ENCODE results near the gene CCDC138. TPM values are rescaled to one million over a fixed set of nuclear protein-coding genes. Genes with fewer than 3 reads are reported as not detected.
A peak's percentile ranks its signal among the peaks of the same experiment; 100 is the strongest.

CCDC138 gene
- total and polyA plus RNA-seq, 2 of the 13 experiments (the other 11 are each of a cell fraction or from before 2014, with no cell fraction given) = 5.6 to 32.5 TPM

DNA sequence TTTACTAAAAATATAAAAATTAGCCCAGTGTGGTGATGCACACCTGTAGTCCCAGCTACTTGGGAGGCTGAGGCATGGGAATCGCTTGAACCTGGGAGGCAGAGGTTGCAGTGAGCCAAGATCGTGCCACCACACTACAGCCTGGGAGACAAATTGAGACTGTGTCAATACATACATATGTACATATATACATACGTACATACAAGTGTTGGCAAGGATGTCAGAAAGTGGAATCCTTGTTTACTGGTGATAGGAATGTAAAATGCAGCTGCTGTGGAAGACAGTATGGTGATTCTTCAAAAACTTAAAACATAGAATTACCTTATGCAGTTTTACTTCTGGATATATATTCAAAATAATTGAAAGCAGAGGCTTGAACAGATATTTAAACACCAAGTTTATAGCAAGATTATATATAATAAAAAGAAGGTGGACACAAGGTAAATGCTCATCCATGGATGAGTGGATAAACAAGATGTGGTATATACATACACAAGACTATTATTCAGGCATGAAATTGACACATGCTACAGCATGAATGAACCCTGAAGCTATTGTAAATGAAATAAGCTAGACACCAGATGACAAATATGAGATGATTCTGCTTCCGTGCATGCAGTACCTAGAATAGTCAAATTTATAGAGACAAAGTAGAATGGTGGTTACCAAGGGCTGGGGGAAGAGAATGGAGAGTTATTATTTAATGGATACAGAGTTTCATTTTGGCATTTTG, 43.2 kb downstream of the CCDC138 start:
- no peaks in the 10 kb centered on the region; the same call in 1 of the 2 replicates for H3K9me3 ChIP-seq (ENCODE audit: low read length)
- CTCF ChIA-PET (ENCODE audit: low intra/inter-chr PET ratio, low total read pairs) = no interaction called here

DNA sequence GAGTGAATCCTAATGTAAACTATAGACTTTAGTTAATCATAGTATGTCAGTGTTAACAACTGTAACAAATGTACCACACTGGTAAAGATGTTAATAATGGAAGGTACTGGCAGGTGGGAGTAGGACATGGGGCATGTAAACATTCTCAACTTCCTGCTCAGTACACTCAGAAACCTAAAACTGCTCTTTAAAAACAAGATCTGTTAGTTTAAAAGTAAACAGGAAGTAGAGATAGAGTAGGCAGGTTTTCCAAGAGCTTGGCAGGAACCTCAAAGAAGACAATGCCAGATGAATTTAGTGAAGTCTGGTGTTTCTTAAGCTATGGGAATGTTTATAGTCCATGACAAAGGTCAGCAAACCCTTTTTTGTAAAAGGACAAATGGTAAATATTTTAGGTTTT, 46.6 kb downstream of the CCDC138 start:
- no peaks in the 10 kb centered on the region for H3K79me2 ChIP-seq (ENCODE audit: insufficient read depth, low read length)
- DNase-seq (ENCODE audit: low spot score) (peak; percentile 37), FAIRE-seq (no peak), ATAC-seq (peak; percentile 81)
- H3K36me3 ChIP-seq (replicated peaks in 1 of 2; ENCODE audit: control insufficient read depth in 1 of 2, insufficient read depth in 2 of 2, low read length in 2 of 2) = 0 out of 5 replicates have a peak, but pooled peaks cover 2 to 4% of the 10 kb centered on the region in 2 experiments
- no peak overlapping the region for H3K4me3 ChIP-seq (replicated peaks in 1 of 3; ENCODE audit: insufficient read depth in 1 of 3, low read depth in 2 of 3, low read length in 3 of 3)
- peak overlapping the region; percentile 33; the same call in 1 of the 2 replicates for H3K4me2 ChIP-seq (ENCODE audit: low read depth, low read length)
- peak overlapping the region; percentile 41 for H3K27ac ChIP-seq (ENCODE audit: extremely low read length, insufficient read depth, low read length)
- H2AFZ ChIP-seq (ENCODE audit: low read length) = peak overlapping the region; percentile 1
- H3K9me3 ChIP-seq (ENCODE audit: low read length) = peaks cover 10% of the 10 kb centered on the region; the same call in 1 of the 2 replicates
- in situ Hi-C loops (cut with HindIII; ENCODE audit: extremely low pct_ligation_motif_present, low pct_unique_long_range_greater_than_20kb) (no loop called here), intact Hi-C loops (cut with micrococcal nuclease; ENCODE audit: unreplicated experiment) (no loop called here)
- H3K9ac ChIP-seq (ENCODE audit: insufficient read depth, low read depth, low read length) = no peak overlapping the region
- CTCF ChIA-PET (ENCODE audit: low intra/inter-chr PET ratio, low total read pairs) = no interaction called here
- peaks cover 34% of the 10 kb centered on the region for H3K4me1 ChIP-seq (ENCODE audit: insufficient read depth, low read length)
- no peaks in the 10 kb centered on the region for H3K27me3 ChIP-seq (ENCODE audit: control insufficient read depth in 1 of 2, insufficient read depth in 2 of 2, low read length in 2 of 2)
- BruUV-seq (replicated peaks) = no TSS peak
- POLR2A ChIA-PET = no interaction called here
- no peaks in the 10 kb centered on the region for H4K20me1 ChIP-seq (ENCODE audit: insufficient read depth, low read length)
- TF ChIP-seq, protein P1, sequence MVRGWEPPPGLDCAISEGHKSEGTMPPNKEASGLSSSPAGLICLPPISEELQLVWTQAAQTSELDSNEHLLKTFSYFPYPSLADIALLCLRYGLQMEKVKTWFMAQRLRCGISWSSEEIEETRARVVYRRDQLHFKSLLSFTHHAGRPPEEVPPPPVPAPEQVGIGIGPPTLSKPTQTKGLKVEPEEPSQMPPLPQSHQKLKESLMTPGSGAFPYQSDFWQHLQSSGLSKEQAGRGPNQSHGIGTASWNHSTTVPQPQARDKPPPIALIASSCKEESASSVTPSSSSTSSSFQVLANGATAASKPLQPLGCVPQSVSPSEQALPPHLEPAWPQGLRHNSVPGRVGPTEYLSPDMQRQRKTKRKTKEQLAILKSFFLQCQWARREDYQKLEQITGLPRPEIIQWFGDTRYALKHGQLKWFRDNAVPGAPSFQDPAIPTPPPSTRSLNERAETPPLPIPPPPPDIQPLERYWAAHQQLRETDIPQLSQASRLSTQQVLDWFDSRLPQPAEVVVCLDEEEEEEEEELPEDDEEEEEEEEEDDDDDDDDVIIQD (CRISPR knock-in tag; IDR thresholded peaks at IDR 0.05; ENCODE audit: low read depth) = peak; percentile 95
- 0 out of 2 replicates have a peak, but pooled peaks have one; percentile 24 for TF ChIP-seq ZMAT3 (CRISPR knock-in tag; conservative IDR thresholded peaks at IDR 0.05)
- no peak for TF ChIP-seq ZNF577 (CRISPR knock-in tag; IDR thresholded peaks at IDR 0.05; ENCODE audit: borderline replicate concordance, low read depth)
- no peak for TF ChIP-seq MAF1 (CRISPR knock-in tag; IDR thresholded peaks at IDR 0.05; ENCODE audit: borderline replicate concordance)
- TF ChIP-seq YY1 (IDR thresholded peaks at IDR 0.05; ENCODE audit: insufficient read depth, insufficient replicate concordance, low read depth, low read length) = no peak
- TF ChIP-seq GABPA (IDR thresholded peaks at IDR 0.05; ENCODE audit: low read depth, low read length) = no peak
- TF ChIP-seq GABPA (CRISPR knock-in tag; IDR thresholded peaks at IDR 0.05; ENCODE audit: low read depth) = peak; percentile 82
- TF ChIP-seq NFIC (IDR thresholded peaks at IDR 0.05; ENCODE audit: low read length) = peak; percentile 66; the same call in 1 of the 2 replicates
- TF ChIP-seq ZNF792 (CRISPR knock-in tag; IDR thresholded peaks at IDR 0.05) = peak; percentile 45; the same call in 1 of the 2 replicates
- TF ChIP-seq TEAD2 (CRISPR knock-in tag; IDR thresholded peaks at IDR 0.05) = no peak
- TF ChIP-seq FOXK1 (CRISPR knock-in tag; IDR thresholded peaks at IDR 0.05; ENCODE audit: borderline replicate concordance, low read depth) = peak; percentile 66; the same call in 1 of the 2 replicates
- no peak for TF ChIP-seq ZNF253 (CRISPR knock-in tag; IDR thresholded peaks at IDR 0.05; ENCODE audit: borderline replicate concordance)
- TF ChIP-seq SOX5 (CRISPR knock-in tag; IDR thresholded peaks at IDR 0.05; ENCODE audit: borderline replicate concordance) = peak; percentile 91

More for the DNA sequence above, 43.2 kb downstream of the CCDC138 start:
- TF ChIP-seq TMF1 (CRISPR knock-in tag; IDR thresholded peaks at IDR 0.05; ENCODE audit: low read depth) (no peak), ZNF3 (CRISPR knock-in tag; IDR thresholded peaks at IDR 0.05) (no peak), ZNF615 (CRISPR knock-in tag; IDR thresholded peaks at IDR 0.05; ENCODE audit: borderline replicate concordance) (no peak), ZBTB3 (CRISPR knock-in tag; IDR thresholded peaks at IDR 0.05; ENCODE audit: borderline replicate concordance, low read depth) (no peak), GTF2F1 (IDR thresholded peaks at IDR 0.05; ENCODE audit: low read length) (no peak), ZSCAN25 (CRISPR knock-in tag; IDR thresholded peaks at IDR 0.05) (no peak), YEATS2 (CRISPR knock-in tag; IDR thresholded peaks at IDR 0.05; ENCODE audit: borderline replicate concordance) (no peak), MXD4 (CRISPR knock-in tag; IDR thresholded peaks at IDR 0.05) (no peak), ZNF614 (CRISPR knock-in tag; IDR thresholded peaks at IDR 0.05; ENCODE audit: borderline replicate concordance) (no peak)
- TF ChIP-seq, protein P2, sequence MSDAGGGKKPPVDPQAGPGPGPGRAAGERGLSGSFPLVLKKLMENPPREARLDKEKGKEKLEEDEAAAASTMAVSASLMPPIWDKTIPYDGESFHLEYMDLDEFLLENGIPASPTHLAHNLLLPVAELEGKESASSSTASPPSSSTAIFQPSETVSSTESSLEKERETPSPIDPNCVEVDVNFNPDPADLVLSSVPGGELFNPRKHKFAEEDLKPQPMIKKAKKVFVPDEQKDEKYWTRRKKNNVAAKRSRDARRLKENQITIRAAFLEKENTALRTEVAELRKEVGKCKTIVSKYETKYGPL (CRISPR knock-in tag; IDR thresholded peaks at IDR 0.05) = no peak
- no peak for FAIRE-seq
- intact Hi-C loops (cut with micrococcal nuclease; ENCODE audit: unreplicated experiment) = no loop called here
- in situ Hi-C loops (cut with HindIII; ENCODE audit: extremely low pct_ligation_motif_present, low pct_unique_long_range_greater_than_20kb) = no loop called here
- H3K27ac ChIP-seq (ENCODE audit: extremely low read length, insufficient read depth, low read length) = no peak overlapping the region
- H3K9ac ChIP-seq (ENCODE audit: insufficient read depth, low read depth, low read length) = no peak overlapping the region
- 88% methylated on average over 4 of the region's 4 CpGs for WGBS (ENCODE audit: low lambda C conversion rate)
- ATAC-seq = no peak
- BruUV-seq (replicated peaks) = no TSS peak
- H3K4me1 ChIP-seq (ENCODE audit: insufficient read depth, low read length) = peaks cover 34% of the 10 kb centered on the region
- no peaks in the 10 kb centered on the region for H3K79me2 ChIP-seq (ENCODE audit: insufficient read depth, low read length)
- H3K4me3 ChIP-seq (replicated peaks in 1 of 3; ENCODE audit: insufficient read depth in 1 of 3, low read depth in 2 of 3, low read length in 3 of 3) = no peak overlapping the region
- no peak overlapping the region for H2AFZ ChIP-seq (ENCODE audit: low read length)
- peaks cover 0 to 6% of the 10 kb centered on the region in 2 experiments; a peak in 1 of 5 replicates for H3K36me3 ChIP-seq (replicated peaks in 1 of 2; ENCODE audit: control insufficient read depth in 1 of 2, insufficient read depth in 2 of 2, low read length in 2 of 2)
- POLR2A ChIA-PET = no interaction called here
- H3K27me3 ChIP-seq (ENCODE audit: control insufficient read depth in 1 of 2, insufficient read depth in 2 of 2, low read length in 2 of 2) = no peaks in the 10 kb centered on the region
- no peak for DNase-seq (ENCODE audit: low spot score)
- no peak overlapping the region for H3K4me2 ChIP-seq (ENCODE audit: low read depth, low read length)
- H4K20me1 ChIP-seq (ENCODE audit: insufficient read depth, low read length) = no peaks in the 10 kb centered on the region

All from HepG2 (cell line).